C4-2B (cell line): Measurements from ENCODE around the gene NECTIN4.

ENCODE experiments used
- CTCF ChIP-seq: fragments of 450-650 bp; conservative IDR thresholded peaks from 2 replicates; pipeline ENCODE4 v1.5.1; 2017; ENCODE audit warnings: mild to moderate bottlenecking
- ZFX ChIP-seq: fragments of 450-650 bp; IDR thresholded peaks from 2 replicates; pipeline ENCODE4 v1.6.1; 2017

- TF ChIP-seq CTCF (no peak), ZFX (no peak)
Observed at GRCh38 chr1:161088587-161089110, 709 bp downstream of the NECTIN4 start.
